Osteoblast (primary cell): Measurements from ENCODE around the gene MTHFD1L. TPM values are rescaled to one million over a fixed set of nuclear protein-coding genes. Genes with fewer than 3 reads are reported as not detected.
A peak's percentile ranks its signal among the peaks of the same experiment; 100 is the strongest.

Experiments used
- DNase-seq: peaks from one replicate; pipeline ENCODE4 v3.0.0; 2011; ENCODE audit warnings: low spot score, mixed read lengths; ENCODE audit not compliant: insufficient read length; ENCODE audit errors: missing footprints
- H2AFZ ChIP-seq: 2 replicates; pipeline ENCODE4 v1.6.0; 2011; ENCODE audit warnings: mild to moderate bottlenecking, low read length
- H3K27ac ChIP-seq: 2 replicates; pipeline ENCODE4 v1.5.1; 2011; ENCODE audit warnings: mild to moderate bottlenecking, low read depth, low read length, moderate library complexity
- H3K27me3 ChIP-seq: 2 replicates; pipeline ENCODE4 v1.6.0; 2012; ENCODE audit warnings: mild to moderate bottlenecking, control low read depth, inconsistent platforms, low read length, moderate library complexity; ENCODE audit not compliant: insufficient read depth
- H3K36me3 ChIP-seq: 2 replicates; pipeline ENCODE4 v1.5.1; 2011; ENCODE audit warnings: mild to moderate bottlenecking, low read length, control low read depth, moderate library complexity; ENCODE audit not compliant: insufficient read depth
- H3K4me1 ChIP-seq: 2 replicates; pipeline ENCODE4 v1.5.1; 2011; ENCODE audit warnings: mild to moderate bottlenecking, low read length, control low read depth, moderate library complexity; ENCODE audit not compliant: insufficient read depth
- H3K4me2 ChIP-seq: 2 replicates; pipeline ENCODE4 v1.6.0; 2011; ENCODE audit warnings: mild to moderate bottlenecking, low read length; ENCODE audit not compliant: insufficient read depth
- H3K4me3 ChIP-seq: fragments of 200-600 bp; sonication (generic); 3 replicates; pipeline ENCODE4 v1.5.1; 2012; ENCODE audit warnings: mild to moderate bottlenecking, low read length, inconsistent platforms; ENCODE audit not compliant: insufficient read depth
- H3K79me2 ChIP-seq: 2 replicates; pipeline ENCODE4 v1.6.0; 2012; ENCODE audit warnings: mild to moderate bottlenecking, low read length, control low read depth, inconsistent platforms; ENCODE audit not compliant: insufficient read depth
- H3K9me3 ChIP-seq: 2 replicates; pipeline ENCODE4 v1.5.1; 2011; ENCODE audit warnings: low read depth, low read length, control low read depth
- H4K20me1 ChIP-seq: 2 replicates; pipeline ENCODE4 v1.6.0; 2012; ENCODE audit warnings: mild to moderate bottlenecking, low read length, control low read depth; ENCODE audit not compliant: insufficient read depth
- CTCF ChIP-seq: IDR thresholded peaks from 2 replicates; pipeline ENCODE4 v1.5.1; 2011; ENCODE audit warnings: mild to moderate bottlenecking, low read depth, low read length, moderate library complexity; ENCODE audit errors: extremely low read depth
- total RNA-seq: library from RNA; depleted of rRNA; stranded (reverse); fragments of >200 nt; gene quantifications from 2 replicates; pipeline ENCODE4 v1.2.3, GENCODE V29; 2012

The MTHFD1L gene
- total RNA-seq, 1 donor = 56.8 TPM

- no peak overlapping the region for H2AFZ ChIP-seq
Measured at GRCh38 chr6:151093706-151094105, 228.2 kb downstream of the MTHFD1L start.

GRCh38 chr6:151095538-151096254 lies 230.2 kb downstream of the MTHFD1L start:
- Histone ChIP-seq H3K4me1 (peaks cover 17% of the 10 kb centered on the region), H3K4me3 (no peak overlapping the region), H3K27me3 (no peaks in the 10 kb centered on the region), H3K27ac (no peak overlapping the region), H3K79me2 (no peaks in the 10 kb centered on the region), H3K9me3 (no peaks in the 10 kb centered on the region), H3K36me3 (peaks cover 35% of the 10 kb centered on the region), H2AFZ (no peak overlapping the region), H3K4me2 (no peak overlapping the region), H4K20me1 (peaks cover 2% of the 10 kb centered on the region)
- TF ChIP-seq CTCF = no peak
- DNase-seq = no peak

More at GRCh38 chr6:151093706-151094105, 228.2 kb downstream of the MTHFD1L start:
- no peak for DNase-seq
- Histone ChIP-seq H3K4me1 (peaks cover 17% of the 10 kb centered on the region), H3K27me3 (no peaks in the 10 kb centered on the region), H4K20me1 (peaks cover 2% of the 10 kb centered on the region), H3K27ac (no peak overlapping the region), H3K79me2 (no peaks in the 10 kb centered on the region), H3K36me3 (peaks cover 25% of the 10 kb centered on the region), H3K4me2 (no peak overlapping the region), H3K4me3 (no peak overlapping the region), H3K9me3 (no peaks in the 10 kb centered on the region)
- no peak for TF ChIP-seq CTCF

GRCh38 chr6:151096255-151096612 lies 230.7 kb downstream of the MTHFD1L start:
- DNase-seq = no peak
- Histone ChIP-seq H3K36me3 (peaks cover 35% of the 10 kb centered on the region), H3K27me3 (no peaks in the 10 kb centered on the region), H3K4me3 (no peak overlapping the region), H2AFZ (no peak overlapping the region), H3K4me2 (no peak overlapping the region), H3K9me3 (no peaks in the 10 kb centered on the region), H3K27ac (no peak overlapping the region), H3K79me2 (no peaks in the 10 kb centered on the region), H3K4me1 (peaks cover 17% of the 10 kb centered on the region), H4K20me1 (peaks cover 2% of the 10 kb centered on the region)
- TF ChIP-seq CTCF = no peak

- Histone ChIP-seq H4K20me1 (peaks cover 2% of the 10 kb centered on the region), H3K9me3 (no peaks in the 10 kb centered on the region), H3K4me1 (peaks cover 17% of the 10 kb centered on the region), H3K79me2 (no peaks in the 10 kb centered on the region), H3K4me2 (no peak overlapping the region), H3K27me3 (no peaks in the 10 kb centered on the region), H2AFZ (no peak overlapping the region), H3K27ac (no peak overlapping the region), H3K4me3 (no peak overlapping the region), H3K36me3 (peaks cover 28% of the 10 kb centered on the region)
- TF ChIP-seq CTCF = no peak
- DNase-seq = peak; percentile 37
Measured at GRCh38 chr6:151096691-151097606, 231.4 kb downstream of the MTHFD1L start.
